Hematopoietic multipotent progenitor cell treated with erythropoietin and hydrocortisone succinate and interleukin-3 and kit ligand, for 15 days (in vitro differentiated cells): ENCODE data around the gene OR3A2.
"Not testable (repeated sequence)": the region's sequence is repeated elsewhere in the genome, so short reads cannot be mapped to it uniquely, and the experiment has no call there.

ENCODE experiments used
- DNase-seq: peaks from one replicate; pipeline ENCODE4 v3.0.0-alpha.2; 2015; ENCODE audit warnings: low spot score

OR3A2 gene

GRCh38 chr17:3293548-3293947, 92.6 kb downstream of the OR3A2 start:
- DNase-seq, result not testable (repeated sequence)

DNA sequence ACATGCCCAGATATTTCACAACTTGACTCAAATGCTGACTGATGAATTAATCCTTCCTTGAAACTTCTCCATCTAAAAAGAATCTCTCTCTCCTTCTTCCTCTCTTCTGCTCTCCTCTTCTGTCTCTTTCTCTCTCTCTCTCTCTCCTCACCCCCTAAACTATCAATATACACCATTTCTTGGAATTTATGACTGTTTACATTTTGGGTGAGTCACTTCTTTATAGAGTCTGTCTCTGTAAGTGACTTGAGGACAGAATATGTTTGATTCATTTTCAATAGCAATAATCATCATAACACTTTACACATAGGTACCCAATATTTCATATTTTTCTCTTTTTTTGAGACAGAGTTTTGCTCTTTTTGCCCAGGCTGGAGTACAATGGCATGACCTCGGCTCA, 103.2 kb downstream of the OR3A2 start:
- no peak for DNase-seq

GRCh38 chr17:3276126-3276525, 110.0 kb downstream of the OR3A2 start:
- no peak for DNase-seq

- no peak for DNase-seq
Observed at GRCh38 chr17:3271072-3271848, 114.8 kb downstream of the OR3A2 start.

DNA sequence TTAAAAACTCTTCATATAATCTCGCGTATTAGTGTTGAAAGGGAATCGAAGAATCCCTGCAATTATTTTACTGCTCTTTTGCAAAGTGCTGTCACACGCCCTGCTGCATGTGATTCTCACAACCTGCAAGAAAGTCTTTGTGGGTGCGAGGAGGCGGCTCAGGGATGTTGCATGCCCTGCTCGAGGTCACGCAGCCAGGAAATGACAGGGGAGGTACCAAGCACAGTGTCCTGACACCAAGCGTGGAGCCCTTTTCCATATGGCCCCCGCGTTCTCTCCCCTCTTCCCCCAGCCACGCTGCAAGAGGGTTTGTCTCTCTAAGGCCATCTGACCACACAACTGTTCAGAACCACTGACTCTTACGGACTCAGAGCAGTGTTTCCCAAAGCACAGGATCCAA, 125.5 kb downstream of the OR3A2 start:
- DNase-seq, result no peak

- no peak for DNase-seq
Observed at GRCh38 chr17:3260163-3260562, 125.9 kb downstream of the OR3A2 start.

GRCh38 chr17:3256575-3256974, 129.5 kb downstream of the OR3A2 start:
- no peak for DNase-seq

DNA sequence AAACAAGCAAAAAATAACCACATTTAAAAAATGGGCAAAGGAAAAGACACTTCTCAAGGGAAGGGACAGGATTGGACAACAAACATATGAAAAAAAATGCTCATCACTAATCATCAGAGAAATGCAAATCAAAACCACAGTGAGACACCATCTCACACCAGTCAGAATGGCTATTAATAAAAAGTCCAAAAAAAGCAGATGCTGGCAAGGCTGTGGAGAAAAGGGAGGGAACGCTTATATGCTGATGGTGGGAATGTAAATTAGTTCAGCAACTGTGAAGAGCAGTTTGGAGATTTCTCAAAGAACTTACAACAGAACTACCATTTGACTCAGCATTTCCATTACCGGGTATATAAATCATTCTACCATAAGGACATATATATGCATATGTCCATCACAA, 137.1 kb downstream of the OR3A2 start:
- not testable (repeated sequence) for DNase-seq

DNA sequence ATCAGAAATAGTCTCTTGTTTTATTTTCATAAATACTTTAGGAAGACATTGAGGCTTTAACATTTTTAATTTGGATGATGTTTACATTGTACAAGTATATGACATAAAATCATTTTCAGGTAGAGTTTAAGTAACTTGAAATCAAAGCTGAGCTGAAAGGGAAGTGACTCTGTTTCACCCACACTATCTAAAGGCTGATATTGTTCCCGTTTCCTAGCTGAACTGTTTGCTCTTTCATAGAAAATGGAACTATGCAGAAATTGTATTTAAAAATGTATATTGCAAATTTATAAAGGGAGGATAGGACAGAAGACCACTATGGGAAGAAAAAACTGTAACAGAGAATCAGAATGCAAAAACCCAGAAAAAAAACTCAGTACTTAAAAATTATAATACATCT, 141.3 kb downstream of the OR3A2 start:
- DNase-seq, result not testable (repeated sequence)

- not testable (repeated sequence) for DNase-seq
Observed at GRCh38 chr17:3241044-3241443, 145.1 kb downstream of the OR3A2 start.

DNA sequence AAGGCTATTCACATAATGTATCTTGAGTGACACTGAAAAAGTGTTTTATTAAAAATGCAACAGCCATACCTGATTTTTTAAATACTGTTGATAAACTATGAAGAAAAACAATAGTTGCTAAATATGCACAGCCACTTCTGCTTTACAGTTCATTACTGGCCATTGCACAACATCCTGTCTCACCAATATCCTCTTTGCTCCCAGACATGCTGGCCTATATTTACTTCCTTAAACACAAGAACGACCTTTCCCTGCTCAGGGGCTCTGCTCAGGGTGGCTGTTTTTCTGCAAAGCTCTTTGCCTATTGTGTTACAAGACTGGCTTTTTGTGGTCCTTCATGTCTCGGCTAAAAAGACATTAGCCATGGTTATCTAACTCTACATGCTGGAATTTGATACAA, 147.4 kb downstream of the OR3A2 start:
- DNase-seq, result not testable (repeated sequence)

- not testable (repeated sequence) for DNase-seq
Observed at GRCh38 chr17:3232300-3232699, 153.8 kb downstream of the OR3A2 start.
